ENCODE data around the gene UBE2L3.
"Not testable (repeated sequence)": the region's sequence is repeated elsewhere in the genome, so short reads cannot be mapped to it uniquely, and the experiment has no call there.

The UBE2L3 gene

DNA sequence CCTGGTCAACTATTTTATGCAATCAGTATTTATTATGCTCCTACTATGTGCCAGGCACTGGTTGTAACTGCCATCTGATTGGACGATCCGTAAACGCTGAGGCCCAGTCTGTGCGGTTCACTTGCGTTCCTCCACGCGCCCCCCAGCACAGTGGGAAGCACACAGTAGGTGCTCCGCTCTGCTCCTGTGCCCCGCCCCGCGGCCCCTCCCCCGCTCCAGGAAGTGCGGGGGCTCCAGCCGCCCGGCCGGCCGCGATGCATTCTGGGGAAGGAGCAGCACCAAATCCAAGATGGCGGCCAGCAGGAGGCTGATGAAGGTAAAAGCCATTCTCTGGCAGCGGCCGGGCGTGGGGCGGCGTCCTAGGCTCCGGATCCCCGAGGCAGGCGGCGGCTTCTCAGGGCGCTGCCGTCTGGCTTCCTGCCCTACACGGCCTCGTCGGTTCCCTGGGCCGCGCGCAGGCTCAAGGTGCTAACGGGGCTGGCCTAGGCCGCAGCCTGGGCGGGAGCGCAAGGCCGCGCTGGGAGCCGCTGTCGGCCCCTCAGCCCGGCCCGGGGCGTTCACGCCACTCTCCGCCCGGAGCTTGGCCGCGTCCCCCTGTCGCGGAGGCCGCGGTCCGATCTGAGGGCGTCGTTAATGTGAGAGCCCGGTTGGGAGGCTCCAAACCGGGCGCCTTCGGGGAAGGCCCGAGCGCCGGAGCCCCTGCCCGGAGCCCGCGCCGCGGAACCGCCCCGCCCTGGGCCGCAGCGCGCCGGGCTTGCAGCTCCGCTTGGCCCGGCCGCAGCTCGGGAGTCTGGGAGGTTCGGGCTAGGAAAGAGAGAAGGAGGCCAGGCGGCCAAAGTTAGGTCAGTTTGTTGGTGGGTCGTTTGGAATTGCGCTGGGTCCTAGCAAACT is at the start of gene UBE2L3:
Gene UBE2L3, plus strand, starts transcription at position 259 of the 891 bp plus-strand sequence. Its CDS starts 31 bp downstream, at position 290.
- no peak for FAIRE-seq

DNA sequence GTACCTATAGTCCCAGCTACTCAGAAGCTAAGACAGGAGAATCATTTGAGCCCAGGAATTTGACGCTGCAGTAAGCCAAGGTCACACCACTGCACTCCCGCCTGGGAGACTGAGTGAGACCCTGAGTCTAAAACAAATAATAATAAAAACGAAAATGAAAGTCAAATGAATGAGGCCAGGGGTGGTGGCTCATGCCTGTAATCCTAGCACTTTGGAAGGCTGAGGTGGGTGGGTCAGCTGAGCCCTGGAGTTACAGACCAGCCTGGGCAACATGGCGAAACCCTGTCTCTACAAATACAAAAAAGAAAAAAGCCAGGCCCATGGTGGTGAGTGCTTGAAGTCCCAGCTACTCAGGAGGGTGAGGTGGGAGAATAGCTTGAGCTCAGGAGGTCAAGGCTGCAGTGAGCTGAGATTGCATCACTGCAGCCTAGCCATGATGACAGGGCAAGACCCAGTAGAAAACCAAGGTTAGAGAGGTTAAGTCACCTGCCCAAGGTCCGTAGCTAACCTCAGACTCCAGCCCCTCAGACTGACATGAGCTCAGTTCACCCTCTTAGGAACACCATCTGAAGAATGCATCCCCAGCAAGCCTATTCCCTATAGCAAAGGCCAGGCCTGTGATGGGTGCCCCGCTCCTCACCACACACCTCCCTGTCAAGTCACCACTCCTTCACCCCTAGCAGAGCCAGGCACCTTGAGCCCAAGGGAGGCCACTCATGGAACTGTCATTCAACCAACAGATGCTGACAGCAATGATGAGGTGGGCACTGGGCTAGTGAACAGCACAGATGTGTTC is 40.6 kb upstream of the UBE2L3 start:
- FAIRE-seq: not testable (repeated sequence)

- FAIRE-seq: not testable (repeated sequence)
Observed at GRCh38 chr22:21531525-21531924, 36.0 kb upstream of the UBE2L3 start.

GRCh38 chr22:21532863-21533648 is 34.5 kb upstream of the UBE2L3 start:
- FAIRE-seq: not testable (repeated sequence)

DNA sequence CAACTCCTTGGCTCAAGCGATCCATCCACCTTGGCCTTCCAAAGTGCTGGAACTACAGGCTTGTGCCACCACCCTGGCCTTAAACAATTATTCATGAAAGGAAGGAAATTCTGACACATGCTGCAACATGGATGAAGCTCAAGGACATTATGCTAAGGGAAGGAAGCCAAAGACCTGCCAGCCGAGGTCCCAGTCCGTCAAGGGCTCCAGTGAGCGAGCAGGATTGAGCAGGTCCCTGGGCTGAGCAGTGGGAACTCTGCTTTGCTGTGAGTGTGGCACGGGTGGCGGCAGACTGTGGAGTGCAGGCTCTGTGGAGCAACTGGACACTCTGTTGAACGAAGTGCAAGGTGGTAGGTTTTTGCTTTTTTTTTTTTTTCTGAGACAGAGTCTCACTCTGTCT is 27.7 kb upstream of the UBE2L3 start:
- FAIRE-seq: not testable (repeated sequence)

- FAIRE-seq: not testable (repeated sequence)
Observed at GRCh38 chr22:21544432-21545322, 22.8 kb upstream of the UBE2L3 start.

DNA sequence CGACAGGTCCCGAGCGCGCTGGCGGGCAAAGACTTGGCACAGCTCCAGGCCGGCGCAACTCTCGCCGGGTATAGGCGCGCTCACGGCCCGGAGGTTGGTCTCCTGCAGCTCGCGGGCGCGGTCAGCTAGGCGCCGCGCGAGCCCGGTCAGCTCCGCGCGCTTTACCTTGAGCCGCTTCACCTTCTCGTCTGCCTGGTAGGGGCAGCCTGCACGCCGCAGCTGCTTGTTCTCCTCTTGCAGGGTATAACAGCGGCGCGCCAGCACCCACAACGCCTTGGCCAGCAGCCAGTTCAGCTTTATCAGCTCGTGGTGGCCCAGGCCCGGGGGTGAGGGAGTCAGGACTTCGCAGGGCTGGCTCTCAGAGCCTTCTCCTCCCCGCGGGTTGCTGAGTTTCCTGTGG is 18.0 kb upstream of the UBE2L3 start:
- not testable (repeated sequence) for FAIRE-seq

- not testable (repeated sequence) for FAIRE-seq
Observed at GRCh38 chr22:21550008-21550677, 17.4 kb upstream of the UBE2L3 start.

DNA sequence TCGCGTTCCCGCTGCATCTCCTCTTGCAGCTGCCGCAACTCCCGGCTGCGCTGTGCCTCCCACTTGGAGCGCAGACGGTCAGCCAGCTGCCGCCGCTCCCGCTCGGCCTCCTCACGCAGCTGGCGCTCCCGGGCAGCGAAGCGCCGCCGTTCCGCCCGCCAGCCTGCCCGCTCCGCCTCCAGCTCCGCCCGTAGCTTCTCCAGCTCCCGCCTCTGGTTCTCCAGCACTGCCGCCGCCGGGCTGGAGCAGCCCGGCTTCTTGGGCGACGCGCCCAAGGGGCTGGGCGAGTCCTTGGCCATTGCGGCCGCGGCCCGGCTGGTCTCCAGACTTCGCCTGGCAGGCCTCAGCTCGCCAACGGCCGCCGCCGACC is 16.9 kb upstream of the UBE2L3 start:
- FAIRE-seq: not testable (repeated sequence)

DNA sequence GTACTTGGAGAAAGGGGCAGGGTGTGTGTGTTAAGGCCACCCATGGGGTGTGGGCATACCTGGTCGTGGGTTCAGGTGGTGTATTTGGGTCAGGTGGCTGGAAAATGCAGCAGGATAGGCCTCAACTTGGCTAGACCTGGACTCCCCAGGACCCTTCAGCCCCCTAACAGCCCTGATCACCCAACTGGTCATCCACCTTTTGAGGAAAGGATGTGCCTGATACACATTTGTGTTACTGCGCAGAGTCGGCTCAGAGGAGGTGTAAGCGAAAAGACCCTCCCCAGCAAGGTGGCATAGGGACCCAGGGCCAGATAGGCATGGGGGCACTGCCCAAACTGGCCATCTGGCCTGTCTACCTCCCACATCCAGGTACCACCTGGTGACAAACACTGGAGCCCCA is 16.2 kb upstream of the UBE2L3 start, which contains the start of gene RIMBP3C:
Gene RIMBP3C, minus strand, starts transcription at position 101 of the 400 bp plus-strand sequence. CDS start 485 bp downstream, outside the sequence.
- FAIRE-seq: not testable (repeated sequence)

DNA sequence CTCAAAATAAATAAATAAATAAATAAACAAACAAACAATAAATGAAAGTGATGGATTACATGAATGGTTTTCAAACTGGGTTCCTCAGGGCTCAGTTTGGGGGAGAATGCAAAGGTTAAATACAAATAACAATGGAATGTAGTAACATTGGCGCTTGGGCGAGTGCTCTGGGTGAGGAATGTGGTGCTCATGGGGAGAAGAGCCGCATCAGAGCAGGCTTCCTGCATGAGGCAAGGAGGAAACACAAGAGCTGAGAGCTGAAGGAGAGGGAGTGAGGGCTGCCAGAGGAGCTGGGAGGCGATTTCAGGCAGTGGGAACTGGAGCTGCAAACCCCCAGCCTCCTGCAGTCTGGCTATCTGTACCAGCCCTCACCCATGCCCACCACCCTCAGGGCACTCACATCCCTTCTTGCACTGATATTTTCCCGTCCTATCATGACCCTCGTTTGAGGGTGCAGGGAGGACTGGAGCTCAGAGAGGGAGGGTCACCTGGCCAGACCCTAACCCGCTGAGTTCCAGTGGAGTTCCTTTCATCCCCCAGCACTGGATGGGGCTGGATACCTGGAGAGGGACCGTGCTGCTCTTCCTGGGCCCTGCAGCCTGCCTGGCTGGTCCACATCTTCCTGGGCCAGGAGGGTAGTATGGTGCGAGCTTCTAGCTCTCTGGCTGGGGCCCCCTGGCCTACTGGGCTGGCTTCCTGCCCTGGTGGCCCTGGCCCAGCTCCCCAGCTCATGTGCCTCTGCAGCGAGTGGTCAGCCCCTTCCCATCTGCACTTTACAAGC is 8.0 kb upstream of the UBE2L3 start:
- not testable (repeated sequence) for FAIRE-seq

- not testable (repeated sequence) for FAIRE-seq
Observed at GRCh38 chr22:21560657-21561056, 6.9 kb upstream of the UBE2L3 start.

DNA sequence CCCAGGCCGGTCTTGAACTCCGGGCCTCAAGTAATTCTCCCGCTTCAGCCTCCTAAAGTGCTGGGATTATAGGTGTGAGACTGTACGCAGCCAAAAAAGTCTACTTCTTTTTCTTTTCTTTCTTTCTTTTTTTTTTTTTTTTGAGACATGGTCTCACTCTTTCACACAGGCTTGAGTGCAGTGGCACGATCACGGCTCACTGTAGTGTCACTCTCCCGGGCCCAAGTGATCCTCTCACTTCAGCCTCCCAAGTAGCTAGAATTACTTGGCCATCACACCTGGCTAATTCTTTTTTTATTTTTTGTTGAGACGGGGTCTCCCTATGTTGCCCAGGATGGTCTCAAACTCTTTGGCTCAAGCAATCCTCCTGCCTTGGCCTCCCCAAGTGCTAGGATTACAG is 3.6 kb upstream of the UBE2L3 start:
- no peak for FAIRE-seq

DNA sequence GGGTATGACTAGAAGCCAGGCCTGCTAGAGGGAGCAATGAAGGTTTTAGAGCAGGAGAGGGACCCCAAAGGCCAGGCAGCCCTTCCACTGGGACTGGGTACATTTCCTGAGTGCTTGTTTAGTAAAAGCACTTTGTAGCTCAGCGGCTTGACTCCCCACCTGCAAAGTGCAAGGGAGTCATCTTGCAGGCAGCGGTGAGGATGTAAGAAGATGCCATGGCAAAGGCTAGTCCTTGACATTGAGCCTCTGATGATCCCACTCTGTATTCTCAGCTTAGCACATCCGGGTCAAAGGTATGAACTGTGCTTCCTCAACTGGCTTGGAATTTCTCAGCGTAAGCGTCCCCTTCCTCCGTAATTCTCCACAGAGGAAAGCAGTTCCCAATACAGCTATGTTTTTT is 3.1 kb upstream of the UBE2L3 start:
- no peak for FAIRE-seq

DNA sequence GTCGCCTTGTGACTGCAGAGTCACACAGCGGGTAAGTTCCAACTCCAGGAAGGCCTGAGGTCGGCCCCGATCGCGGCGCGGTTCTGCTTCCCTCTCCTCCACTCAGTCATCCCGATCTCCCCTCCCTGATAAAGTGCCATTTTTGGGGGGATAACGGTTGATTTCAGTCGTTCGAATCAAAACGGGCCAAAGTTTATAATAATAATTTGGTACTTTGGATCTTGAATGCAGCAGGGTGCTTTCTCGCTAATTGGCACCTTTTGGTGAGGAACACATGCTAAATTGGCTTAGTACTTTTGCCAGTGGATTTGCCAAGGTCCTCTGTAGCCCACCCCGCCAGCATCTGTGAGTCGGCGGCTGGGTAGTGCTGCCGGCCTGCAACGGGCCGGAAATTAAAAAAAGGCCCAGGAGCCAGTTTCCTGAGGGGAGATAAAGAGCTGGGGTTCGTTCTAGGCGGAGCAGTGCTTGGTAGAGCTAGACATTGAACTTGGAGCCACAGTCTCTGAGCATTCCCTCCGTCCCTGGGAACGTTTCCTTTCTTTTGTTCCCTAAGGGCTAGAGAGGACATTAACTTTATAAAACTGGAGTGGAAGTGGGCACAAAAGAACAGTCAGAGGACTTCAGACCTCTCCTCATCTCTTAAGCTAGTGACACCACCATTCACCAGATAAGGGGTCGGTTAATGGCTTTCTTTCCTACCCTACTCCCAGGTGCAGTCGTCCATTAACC is 997 bp downstream of the UBE2L3 start:
- no peak for FAIRE-seq

DNA sequence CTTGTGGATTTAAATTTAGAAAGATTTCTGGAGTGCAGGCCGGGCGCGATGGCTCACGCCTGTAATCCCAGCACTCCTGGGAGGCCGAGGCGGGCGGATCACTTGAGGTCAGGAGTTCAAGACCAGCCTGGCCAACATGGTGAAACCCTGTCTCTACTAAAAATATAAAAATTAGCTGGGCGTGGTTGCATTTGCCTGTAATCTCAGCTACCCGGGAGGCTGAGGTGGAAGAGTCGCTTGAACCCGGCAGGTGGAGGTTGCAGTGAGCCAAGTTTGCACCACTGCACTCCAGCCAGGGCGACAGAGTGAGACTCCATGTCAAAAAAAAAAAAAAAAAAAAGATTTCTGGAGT is 1.5 kb downstream of the UBE2L3 start:
- FAIRE-seq: not testable (repeated sequence)

GRCh38 chr22:21569459-21570170 is 2.1 kb downstream of the UBE2L3 start:
- FAIRE-seq: no peak

GRCh38 chr22:21570398-21570797 is 2.9 kb downstream of the UBE2L3 start:
- no peak for FAIRE-seq

DNA sequence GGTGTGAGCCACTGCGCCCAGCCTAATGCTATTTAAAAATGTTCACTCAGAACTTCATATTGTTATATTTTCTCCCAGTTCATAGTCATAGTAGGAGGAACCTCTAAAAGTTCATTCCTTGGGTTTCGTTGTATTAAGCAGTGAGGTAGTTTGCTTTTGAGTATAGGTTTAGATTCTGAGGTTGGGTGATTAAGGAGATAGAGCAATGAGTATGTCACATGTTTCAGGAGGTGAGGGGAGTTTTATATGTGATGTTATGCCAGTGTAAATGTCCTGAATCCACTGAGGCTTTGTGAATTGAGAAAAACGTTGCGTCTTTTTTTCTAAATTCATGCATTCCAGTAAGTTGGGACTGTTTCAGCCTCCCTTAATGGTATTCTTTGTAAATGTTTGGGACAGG is 4.2 kb downstream of the UBE2L3 start:
- no peak for FAIRE-seq

Measured in endometrium (tissue), 2 donors.